Measurements from ENCODE around the gene MOXD1. TPM values are rescaled to one million over a fixed set of nuclear protein-coding genes. Genes with fewer than 3 reads are reported as not detected.

MOXD1 gene
- total RNA-seq, 1 experiment from 2014 or later: 1.0 TPM

DNA sequence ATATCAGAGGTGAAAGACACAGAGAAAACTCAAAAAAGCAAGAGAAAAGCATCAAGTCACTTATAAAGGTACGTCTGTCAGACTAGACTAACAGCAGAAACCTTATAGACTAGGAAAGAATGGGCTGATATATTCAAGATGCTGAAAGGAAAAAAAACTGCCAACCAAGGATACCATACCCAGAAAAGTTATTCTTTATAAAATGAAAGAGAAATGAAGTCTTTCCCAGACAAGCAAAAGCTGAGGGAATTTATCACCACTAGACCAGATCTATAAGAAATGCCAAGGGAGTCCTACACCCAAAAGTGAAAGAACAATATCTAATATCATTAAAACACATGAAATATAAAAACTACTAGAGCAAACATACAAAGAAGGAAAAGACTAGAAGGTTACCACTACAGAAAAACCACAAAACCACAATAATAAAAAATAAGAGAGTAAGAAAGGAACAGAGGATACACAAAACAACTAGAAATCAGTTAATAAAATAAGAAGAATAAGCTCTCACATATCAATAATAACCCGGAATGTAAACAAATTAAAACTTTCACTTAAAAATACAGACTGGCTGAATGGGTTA, 6.2 kb downstream of the MOXD1 start (continued):
- TF ChIP-seq, protein P1, sequence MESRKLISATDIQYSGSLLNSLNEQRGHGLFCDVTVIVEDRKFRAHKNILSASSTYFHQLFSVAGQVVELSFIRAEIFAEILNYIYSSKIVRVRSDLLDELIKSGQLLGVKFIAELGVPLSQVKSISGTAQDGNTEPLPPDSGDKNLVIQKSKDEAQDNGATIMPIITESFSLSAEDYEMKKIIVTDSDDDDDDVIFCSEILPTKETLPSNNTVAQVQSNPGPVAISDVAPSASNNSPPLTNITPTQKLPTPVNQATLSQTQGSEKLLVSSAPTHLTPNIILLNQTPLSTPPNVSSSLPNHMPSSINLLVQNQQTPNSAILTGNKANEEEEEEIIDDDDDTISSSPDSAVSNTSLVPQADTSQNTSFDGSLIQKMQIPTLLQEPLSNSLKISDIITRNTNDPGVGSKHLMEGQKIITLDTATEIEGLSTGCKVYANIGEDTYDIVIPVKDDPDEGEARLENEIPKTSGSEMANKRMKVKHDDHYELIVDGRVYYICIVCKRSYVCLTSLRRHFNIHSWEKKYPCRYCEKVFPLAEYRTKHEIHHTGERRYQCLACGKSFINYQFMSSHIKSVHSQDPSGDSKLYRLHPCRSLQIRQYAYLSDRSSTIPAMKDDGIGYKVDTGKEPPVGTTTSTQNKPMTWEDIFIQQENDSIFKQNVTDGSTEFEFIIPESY (IDR thresholded peaks at IDR 0.05; ENCODE audit: extremely low read depth, insufficient replicate concordance, low read length): no peak
- TF ChIP-seq, protein P2, sequence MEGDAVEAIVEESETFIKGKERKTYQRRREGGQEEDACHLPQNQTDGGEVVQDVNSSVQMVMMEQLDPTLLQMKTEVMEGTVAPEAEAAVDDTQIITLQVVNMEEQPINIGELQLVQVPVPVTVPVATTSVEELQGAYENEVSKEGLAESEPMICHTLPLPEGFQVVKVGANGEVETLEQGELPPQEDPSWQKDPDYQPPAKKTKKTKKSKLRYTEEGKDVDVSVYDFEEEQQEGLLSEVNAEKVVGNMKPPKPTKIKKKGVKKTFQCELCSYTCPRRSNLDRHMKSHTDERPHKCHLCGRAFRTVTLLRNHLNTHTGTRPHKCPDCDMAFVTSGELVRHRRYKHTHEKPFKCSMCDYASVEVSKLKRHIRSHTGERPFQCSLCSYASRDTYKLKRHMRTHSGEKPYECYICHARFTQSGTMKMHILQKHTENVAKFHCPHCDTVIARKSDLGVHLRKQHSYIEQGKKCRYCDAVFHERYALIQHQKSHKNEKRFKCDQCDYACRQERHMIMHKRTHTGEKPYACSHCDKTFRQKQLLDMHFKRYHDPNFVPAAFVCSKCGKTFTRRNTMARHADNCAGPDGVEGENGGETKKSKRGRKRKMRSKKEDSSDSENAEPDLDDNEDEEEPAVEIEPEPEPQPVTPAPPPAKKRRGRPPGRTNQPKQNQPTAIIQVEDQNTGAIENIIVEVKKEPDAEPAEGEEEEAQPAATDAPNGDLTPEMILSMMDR (IDR thresholded peaks at IDR 0.05 in 2 of 3, conservative IDR thresholded peaks at IDR 0.05 in 1 of 3; ENCODE audit: borderline replicate concordance in 1 of 3, insufficient read depth in 1 of 3, low read depth in 2 of 3, low read length in 2 of 3): no peak
- TF ChIP-seq EZH2 (IDR thresholded peaks at IDR 0.05) (no peak), TCF7L2 (IDR thresholded peaks at IDR 0.05; ENCODE audit: borderline replicate concordance, extremely low read depth, insufficient read depth, insufficient read length) (no peak), YY1 (IDR thresholded peaks at IDR 0.05; ENCODE audit: extremely low read depth, insufficient replicate concordance, low read depth, low read length) (no peak)

DNA sequence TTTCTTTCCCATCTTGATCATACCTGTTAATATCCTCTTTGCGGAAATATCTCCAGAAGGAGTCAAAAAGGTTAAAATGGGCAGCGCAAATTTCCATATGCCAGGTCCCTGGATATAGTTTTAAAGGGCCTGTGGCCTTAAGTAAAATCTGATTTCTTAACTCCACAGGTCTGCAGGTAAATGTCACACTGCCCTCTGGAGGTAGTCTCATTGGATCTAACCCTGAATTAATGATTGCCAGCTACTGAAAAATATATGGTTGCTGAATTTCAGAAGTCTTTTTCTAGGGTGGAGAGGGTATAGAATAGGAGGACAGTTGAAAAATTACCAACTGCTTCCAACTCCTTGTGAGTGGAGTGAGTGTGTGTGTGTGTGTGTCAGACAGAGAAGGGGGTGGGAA, 8.5 kb downstream of the MOXD1 start:
- Histone ChIP-seq H2AFZ (ENCODE audit: low read depth, low read length, poor library complexity, severe bottlenecking) (peak overlapping the region; percentile 50), H3K9me3 (ENCODE audit: control insufficient read depth in 1 of 2, insufficient read depth in 1 of 2, low read depth in 1 of 2, low read length in 2 of 2) (no peaks in the 10 kb centered on the region), H3K9me2 (ENCODE audit: insufficient read depth) (no peaks in the 10 kb centered on the region), H3K4me3 (replicated peaks in 1 of 2; ENCODE audit: low read depth in 1 of 2, low read length in 2 of 2) (no peak overlapping the region), H3K36me3 (ENCODE audit: control insufficient read depth in 1 of 2, insufficient read depth in 2 of 2, low read length in 2 of 2) (no peaks in the 10 kb centered on the region), H4K20me1 (ENCODE audit: insufficient read depth) (no peaks in the 10 kb centered on the region), H3K4me1 (ENCODE audit: control insufficient read depth in 1 of 2, insufficient read depth in 2 of 2, low read length in 2 of 2) (no peaks in the 10 kb centered on the region), H3K27me3 (ENCODE audit: insufficient read depth, low read length) (no peaks in the 10 kb centered on the region), H3K4me2 (ENCODE audit: low read length) (no peak overlapping the region), H3K9ac (ENCODE audit: low read length) (no peak overlapping the region), H3K79me2 (ENCODE audit: insufficient read depth, low read length) (no peaks in the 10 kb centered on the region), H3K27ac (ENCODE audit: low read depth, low read length) (no peak overlapping the region)
- TF ChIP-seq, protein P2 (IDR thresholded peaks at IDR 0.05 in 2 of 3, conservative IDR thresholded peaks at IDR 0.05 in 1 of 3; ENCODE audit: borderline replicate concordance in 1 of 3, insufficient read depth in 1 of 3, low read depth in 2 of 3, low read length in 2 of 3): peak; percentile 46 to 70 (median 67); a peak in 5 of 6 replicates
- TF ChIP-seq RAD21 (IDR thresholded peaks at IDR 0.05; ENCODE audit: low read depth) (peak; percentile 78), POLR2A (IDR thresholded peaks at IDR 0.05; ENCODE audit: borderline replicate concordance, extremely low read depth, insufficient read depth, insufficient read length) (no peak), EGR1 (IDR thresholded peaks at IDR 0.05; ENCODE audit: low read depth) (no peak)
- ATAC-seq (peak; percentile 81), DNase-seq (ENCODE audit: low read depth, low spot score) (peak; percentile 51)
- BruUV-seq (replicated peaks): no TSS peak
- ChIA-PET POLR2A (no interaction called here), CTCF (interaction anchor here (0.7 to 2.2 kb wide), 11 partner anchors 10 to 467 kb away, joined by 3 to 15 read pairs (median 3); no protein-coding TSS in a partner anchor), RAD21 (ENCODE audit: low non-redundant PET in 1 of 2, low total read pairs in 2 of 2, uncharacterized antibody in 2 of 2, unreplicated experiment in 2 of 2) (no interaction called here)
- intact Hi-C loops (cut with micrococcal nuclease): loop anchor here (2.0 to 5.0 kb wide), 2 partner anchors 90 to 92 kb away; no protein-coding TSS in a partner anchor

All from HCT116 (cell line).